Left ventricle myocardium inferior (tissue), 1 donor: ENCODE results near the gene PLB1. TPM values are rescaled to one million over a fixed set of nuclear protein-coding genes. Genes with fewer than 3 reads are reported as not detected.
A peak's percentile ranks its signal among the peaks of the same experiment; 100 is the strongest.

Experiments
- DNase-seq: peaks from one replicate; pipeline ENCODE4 v3.0.0-alpha.2; 2020
- H3K27ac ChIP-seq: fragments of 200-600 bp; replicated peaks from 2 replicates; pipeline ENCODE4 v1.8.0; 2021
- H3K27me3 ChIP-seq: fragments of 200-600 bp; 2 replicates; pipeline ENCODE4 v1.8.0; 2021; ENCODE audit warnings: low read depth
- H3K36me3 ChIP-seq: fragments of 200-600 bp; 2 replicates; pipeline ENCODE4 v1.8.0; 2021
- H3K4me1 ChIP-seq: fragments of 200-600 bp; 2 replicates; pipeline ENCODE4 v1.8.0; 2021
- H3K4me3 ChIP-seq: fragments of 200-600 bp; 2 replicates; pipeline ENCODE4 v1.8.0; 2021; ENCODE audit warnings: mild to moderate bottlenecking, moderate library complexity
- H3K9me3 ChIP-seq: fragments of 200-600 bp; replicated peaks from 2 replicates; pipeline ENCODE4 v1.8.0; 2021
- CTCF ChIP-seq: fragments of 200-600 bp; IDR thresholded peaks from 2 replicates; pipeline ENCODE4 v1.8.0; 2021; ENCODE audit warnings: antibody characterized with exemption, mild to moderate bottlenecking, borderline replicate concordance
- intact Hi-C: fragments of 100-400 bp; cut with micrococcal nuclease; formaldehyde crosslinking; loops from one replicate; pipeline ENCODE4 v1.11.0; 2022
- total RNA-seq: library from RNA; stranded (reverse); fragmentation: NEBNext Ultra II Directional; extraction: Animal tissue kit (Norgen Biotek cat#: 25700); gene quantifications from one replicate; pipeline ENCODE4 v1.2.1, GENCODE V29; 2021
- donor health status: DM: no; HTN: yes; CAD: no; lungs with severe emphysema.

PLB1 gene
- total RNA-seq, 1 donor from 2014 or later = 2.4 TPM

GRCh38 chr2:28644760-28645159 lies 148.9 kb downstream of the PLB1 start:
- no peaks in the 10 kb centered on the region for H3K9me3 ChIP-seq
- intact Hi-C loops = no loop called here
- no peak for TF ChIP-seq CTCF
- H3K36me3 ChIP-seq = no peaks in the 10 kb centered on the region
- H3K4me1 ChIP-seq = peaks cover 9% of the 10 kb centered on the region
- no peak overlapping the region for H3K4me3 ChIP-seq
- H3K27me3 ChIP-seq = no peaks in the 10 kb centered on the region
- H3K27ac ChIP-seq = peak overlapping the region; percentile 64
- no peak for DNase-seq

GRCh38 chr2:28645553-28645952 lies 149.7 kb downstream of the PLB1 start:
- intact Hi-C loops = no loop called here
- no peaks in the 10 kb centered on the region for H3K36me3 ChIP-seq
- no peaks in the 10 kb centered on the region for H3K9me3 ChIP-seq
- H3K4me1 ChIP-seq = peaks cover 9% of the 10 kb centered on the region
- DNase-seq = no peak
- no peak overlapping the region for H3K4me3 ChIP-seq
- no peak for TF ChIP-seq CTCF
- H3K27me3 ChIP-seq = no peaks in the 10 kb centered on the region
- H3K27ac ChIP-seq = peak overlapping the region; percentile 64

GRCh38 chr2:28647682-28648081 lies 151.8 kb downstream of the PLB1 start:
- H3K36me3 ChIP-seq = no peaks in the 10 kb centered on the region
- H3K9me3 ChIP-seq = no peaks in the 10 kb centered on the region
- no peak for DNase-seq
- no peak for TF ChIP-seq CTCF
- H3K4me1 ChIP-seq = peaks cover 9% of the 10 kb centered on the region
- H3K27ac ChIP-seq = no peak overlapping the region
- no peaks in the 10 kb centered on the region for H3K27me3 ChIP-seq
- no peak overlapping the region for H3K4me3 ChIP-seq
- intact Hi-C loops = no loop called here

GRCh38 chr2:28648147-28648546 lies 152.3 kb downstream of the PLB1 start:
- no peak for TF ChIP-seq CTCF
- Histone ChIP-seq H3K4me1 (peaks cover 9% of the 10 kb centered on the region), H3K27ac (peak overlapping the region; percentile 38)

GRCh38 chr2:28648671-28649395 lies 153.0 kb downstream of the PLB1 start:
- peak overlapping the region; percentile 38 for H3K27ac ChIP-seq
- intact Hi-C loops = no loop called here
- DNase-seq = no peak
- H3K4me3 ChIP-seq = no peak overlapping the region
- no peaks in the 10 kb centered on the region for H3K9me3 ChIP-seq
- TF ChIP-seq CTCF = no peak
- H3K27me3 ChIP-seq = no peaks in the 10 kb centered on the region
- no peaks in the 10 kb centered on the region for H3K36me3 ChIP-seq
- peaks cover 5% of the 10 kb centered on the region for H3K4me1 ChIP-seq

More at GRCh38 chr2:28648147-28648546, 152.3 kb downstream of the PLB1 start:
- no peak overlapping the region for H3K4me3 ChIP-seq
- H3K27me3 ChIP-seq = no peaks in the 10 kb centered on the region
- no peaks in the 10 kb centered on the region for H3K9me3 ChIP-seq
- no peaks in the 10 kb centered on the region for H3K36me3 ChIP-seq
- intact Hi-C loops = no loop called here
- DNase-seq = no peak
